WTC11 (cell line): ENCODE results near the gene CD300LG. TPM values are rescaled to one million over a fixed set of nuclear protein-coding genes. Genes with fewer than 3 reads are reported as not detected.

Source experiments
- ATAC-seq: fragments of 200-7000 bp; cut with Tn5 transposase; 2 replicates; pipeline ENCODE4 v1.10.0; 2021; ENCODE audit warnings: mild to moderate bottlenecking, moderate library complexity
- CTCF ChIA-PET: fragments of 300-600 bp; sonication (Branson Sonifier 250); formaldehyde crosslinking; loops from one replicate; lab custom pipeline; 2021; ENCODE audit warnings: antibody characterized with exemption; lab: Charles Lee
- POLR2A ChIA-PET: fragments of 350-600 bp; sonication (Branson Sonifier 250); formaldehyde crosslinking; loops from one replicate; lab custom pipeline; 2021; ENCODE audit warnings: antibody characterized with exemption; lab: Charles Lee
- DNase-seq: peaks from one replicate; pipeline ENCODE4 v3.0.0; 2021; ENCODE audit warnings: low spot score
- H3K27ac Mint-ChIP-seq: 2 replicates; pipeline ENCODE4 v1.8.0; 2021; ENCODE audit warnings: mixed read lengths
- H3K27me3 Mint-ChIP-seq: 2 replicates; pipeline ENCODE4 v1.8.0; 2021; ENCODE audit warnings: low read depth, mild to moderate bottlenecking, moderate library complexity, mixed read lengths
- H3K36me3 Mint-ChIP-seq: 2 replicates; pipeline ENCODE4 v1.8.0; 2021; ENCODE audit warnings: mixed read lengths
- H3K4me1 Mint-ChIP-seq: 2 replicates; pipeline ENCODE4 v1.8.0; 2022; ENCODE audit warnings: mixed read lengths
- H3K4me3 Mint-ChIP-seq: 2 replicates; pipeline ENCODE4 v1.8.0; 2021; ENCODE audit warnings: mild to moderate bottlenecking, moderate library complexity, mixed read lengths
- H3K9me3 Mint-ChIP-seq: 2 replicates; pipeline ENCODE4 v1.8.0; 2021; ENCODE audit warnings: mixed read lengths
- ATF3 ChIP-seq: sonication (generic); formaldehyde crosslinking; conservative IDR thresholded peaks from 2 replicates; pipeline ENCODE4 v1.8.1; 2022; ENCODE audit warnings: mild to moderate bottlenecking, missing genetic modification reagents
- ESRRA ChIP-seq: sonication (generic); formaldehyde crosslinking; IDR thresholded peaks from 2 replicates; pipeline ENCODE4 v1.8.1; 2022; ENCODE audit warnings: mild to moderate bottlenecking, missing genetic modification reagents, borderline replicate concordance
- FOXP4 ChIP-seq: sonication (generic); formaldehyde crosslinking; IDR thresholded peaks from 2 replicates; pipeline ENCODE4 v1.8.0; 2022; ENCODE audit warnings: mild to moderate bottlenecking, missing genetic modification reagents
- GABPB1 ChIP-seq: sonication (generic); formaldehyde crosslinking; IDR thresholded peaks from 2 replicates; pipeline ENCODE4 v1.8.1; 2023; ENCODE audit warnings: mild to moderate bottlenecking, missing genetic modification reagents
- IRF1 ChIP-seq: sonication (generic); formaldehyde crosslinking; IDR thresholded peaks from 2 replicates; pipeline ENCODE4 v1.8.0; 2023; ENCODE audit warnings: missing genetic modification reagents
- IRF2 ChIP-seq: sonication (generic); formaldehyde crosslinking; IDR thresholded peaks from 2 replicates; pipeline ENCODE4 v1.8.0; 2022; ENCODE audit warnings: low read depth, missing genetic modification reagents, borderline replicate concordance
- NR3C1 ChIP-seq: sonication (generic); formaldehyde crosslinking; conservative IDR thresholded peaks from 2 replicates; pipeline ENCODE4 v1.8.1; 2023; ENCODE audit warnings: low read depth, mild to moderate bottlenecking, missing genetic modification reagents
- PREB ChIP-seq: sonication (generic); formaldehyde crosslinking; IDR thresholded peaks from 2 replicates; pipeline ENCODE4 v1.8.1; 2022; ENCODE audit warnings: mild to moderate bottlenecking, missing genetic modification reagents, moderate library complexity, borderline replicate concordance
- TEAD4 ChIP-seq: sonication (generic); formaldehyde crosslinking; IDR thresholded peaks from 2 replicates; pipeline ENCODE4 v1.8.0; 2022; ENCODE audit warnings: mild to moderate bottlenecking, missing genetic modification reagents
- ZBTB43 ChIP-seq: sonication (generic); formaldehyde crosslinking; IDR thresholded peaks from 2 replicates; pipeline ENCODE4 v1.8.1; 2023; ENCODE audit warnings: mild to moderate bottlenecking, missing genetic modification reagents
- ZNF121 ChIP-seq: sonication (generic); formaldehyde crosslinking; IDR thresholded peaks from 2 replicates; pipeline ENCODE4 v1.8.0; 2023; ENCODE audit warnings: missing genetic modification reagents
- ZNF232 ChIP-seq: sonication (generic); formaldehyde crosslinking; IDR thresholded peaks from 2 replicates; pipeline ENCODE4 v1.8.0; 2022; ENCODE audit warnings: mild to moderate bottlenecking, missing genetic modification reagents
- ZNF532 ChIP-seq: fragments of 250-450 bp; sonication (Bioruptor Pico); IDR thresholded peaks from 2 replicates; pipeline ENCODE4 v1.9.0; 2021; ENCODE audit warnings: mild to moderate bottlenecking, borderline replicate concordance
- ZSCAN18 ChIP-seq: fragments of 250-450 bp; sonication (Bioruptor Pico); IDR thresholded peaks from 2 replicates; pipeline ENCODE4 v2.1.2; 2022; ENCODE audit warnings: mild to moderate bottlenecking, moderate library complexity
- total RNA-seq: library from RNA; stranded (reverse); gene quantifications from 3 replicates; pipeline ENCODE4 v1.2.3, GENCODE V29; 2021

Gene CD300LG
- total RNA-seq, 1 experiment from 2014 or later = not detected

GRCh38 chr17:43800736-43801135, 46.2 kb upstream of the CD300LG start:
- H3K36me3 Mint-ChIP-seq = peaks cover 28% of the 10 kb centered on the region
- no peak for DNase-seq
- no peak overlapping the region for H3K27ac Mint-ChIP-seq
- peaks cover 29% of the 10 kb centered on the region for H3K9me3 Mint-ChIP-seq
- H3K27me3 Mint-ChIP-seq = peaks cover 19% of the 10 kb centered on the region
- no peak overlapping the region for H3K4me3 Mint-ChIP-seq
- ChIA-PET POLR2A (no interaction called here), CTCF (interaction anchor here (1.0 kb wide), 1 partner anchor 11 kb away, joined by 3 read pairs; no protein-coding TSS in a partner anchor)
- H3K4me1 Mint-ChIP-seq = peaks cover 43% of the 10 kb centered on the region
- no peak for ATAC-seq
- TF ChIP-seq ZSCAN18 = no peak
- TF ChIP-seq PREB (CRISPR knock-in tag) = no peak
- TF ChIP-seq ESRRA (CRISPR knock-in tag) = no peak
- no peak for TF ChIP-seq NR3C1 (CRISPR knock-in tag)
- TF ChIP-seq ZBTB43 (CRISPR knock-in tag) = no peak

- Mint-ChIP-seq H3K27ac (no peak overlapping the region), H3K9me3 (peaks cover 21% of the 10 kb centered on the region), H3K4me1 (peaks cover 43% of the 10 kb centered on the region), H3K36me3 (peaks cover 27% of the 10 kb centered on the region)
- no peak for DNase-seq
- ATAC-seq = no peak
- POLR2A ChIA-PET = no interaction called here
- CTCF ChIA-PET = no interaction called here
- no peak for TF ChIP-seq TEAD4
- TF ChIP-seq GABPB1 (CRISPR knock-in tag) = peak; percentile 73
- TF ChIP-seq IRF1 (CRISPR knock-in tag) = no peak
- TF ChIP-seq, all 79 proteins: peak for 1
- Mint-ChIP-seq H3K27me3 (peaks cover 8% of the 10 kb centered on the region), H3K4me3 (no peak overlapping the region)
Observed at GRCh38 chr17:43801844-43802243, 45.1 kb upstream of the CD300LG start.

GRCh38 chr17:43803758-43804157, 43.2 kb upstream of the CD300LG start:
- TF ChIP-seq ATF3 (CRISPR knock-in tag) = peak; percentile 70; the same call in 1 of the 2 replicates
- no peak for TF ChIP-seq ZNF532 (CRISPR knock-in tag)
- TF ChIP-seq IRF2 (CRISPR knock-in tag) = no peak
- TF ChIP-seq ZNF121 = peak; percentile 92
- TF ChIP-seq FOXP4 = peak; percentile 14; the same call in 1 of the 2 replicates
- no peak for TF ChIP-seq ZNF232 (CRISPR knock-in tag)
- Mint-ChIP-seq H3K36me3 (peaks cover 19% of the 10 kb centered on the region), H3K4me1 (peaks cover 43% of the 10 kb centered on the region), H3K9me3 (peaks cover 12% of the 10 kb centered on the region), H3K27ac (peak overlapping the region; percentile 82), H3K4me3 (0 out of 2 replicates have a peak overlapping the region, but pooled peaks have one; percentile 2), H3K27me3 (no peaks in the 10 kb centered on the region)
- ATAC-seq (peak; percentile 90), DNase-seq (peak; percentile 39)
- ChIA-PET CTCF (interaction anchor here (0.6 to 2.4 kb wide), 8 partner anchors 10 to 203 kb away, joined by 3 to 17 read pairs (median 4); partner anchors contain the start of genes CD300LG and DUSP3), POLR2A (interaction anchor here (0.5 to 1.1 kb wide), 2 partner anchors 36 to 38 kb away, joined by 3 to 5 read pairs; no protein-coding TSS in a partner anchor)
